ENCODE data around the gene CPAMD8.

The CPAMD8 gene

DNA sequence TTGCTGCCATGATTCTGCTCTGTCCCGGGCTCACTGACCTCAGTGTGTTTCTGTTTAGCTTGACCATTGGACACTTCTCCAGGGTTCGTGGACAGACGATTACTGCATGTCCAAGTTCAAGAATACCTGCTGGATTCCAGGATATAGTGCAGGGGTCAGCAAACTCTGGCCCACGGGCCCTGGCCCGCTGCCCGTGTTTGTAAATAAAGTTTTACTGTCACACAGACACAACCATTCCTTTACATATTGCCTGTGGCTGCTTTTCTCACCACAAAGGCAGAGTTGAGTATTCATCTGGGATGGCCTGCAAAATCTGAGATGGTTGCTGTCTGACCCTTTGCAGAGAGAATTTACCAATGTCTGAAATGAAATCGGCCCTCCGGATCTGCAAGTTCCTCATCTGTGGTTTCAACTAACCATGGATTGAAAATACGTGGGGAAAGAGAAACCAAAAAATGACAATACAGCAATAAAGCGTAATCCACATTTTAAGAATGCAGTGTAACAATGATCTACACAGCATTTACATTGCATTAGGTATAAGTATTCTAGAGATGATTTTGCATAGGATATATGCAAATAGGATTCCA is 163.7 kb downstream of the CPAMD8 start:
- Histone ChIP-seq H3K4me3 (no peak overlapping the region), H3K27ac (no peak overlapping the region)

DNA sequence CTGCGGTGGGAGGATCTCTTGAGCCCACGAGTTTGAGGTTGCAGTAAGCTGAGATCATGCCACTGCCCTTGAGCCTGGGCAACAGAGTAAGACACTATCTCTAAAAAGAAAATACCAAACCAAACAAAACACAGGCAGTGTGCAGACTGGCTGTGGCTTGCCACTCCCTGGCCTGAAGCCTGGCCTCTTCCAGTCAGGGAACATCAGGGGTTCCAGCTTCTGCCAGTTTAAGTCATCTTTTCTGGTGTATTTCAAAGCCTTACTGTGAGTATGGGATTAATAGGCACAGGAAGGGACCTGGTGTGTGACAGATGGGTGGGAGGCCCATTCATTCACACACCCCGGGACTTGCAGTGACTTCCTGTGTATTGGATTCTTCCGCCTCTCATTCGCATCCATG is 164.8 kb downstream of the CPAMD8 start:
- H3K4me3 ChIP-seq, result no peak overlapping the region
- H3K27ac ChIP-seq, result no peak overlapping the region

GRCh38 chr19:16861011-16861410 is 165.6 kb downstream of the CPAMD8 start:
- H3K4me3 ChIP-seq, result no peak overlapping the region
- H3K27ac ChIP-seq, result no peak overlapping the region

- H3K4me3 ChIP-seq, result no peak overlapping the region
- no peak overlapping the region for H3K27ac ChIP-seq
Measured at GRCh38 chr19:16860118-16860517, 166.5 kb downstream of the CPAMD8 start.

GRCh38 chr19:16859626-16860025 is 167.0 kb downstream of the CPAMD8 start:
- Histone ChIP-seq H3K27ac (no peak overlapping the region), H3K4me3 (no peak overlapping the region)

DNA sequence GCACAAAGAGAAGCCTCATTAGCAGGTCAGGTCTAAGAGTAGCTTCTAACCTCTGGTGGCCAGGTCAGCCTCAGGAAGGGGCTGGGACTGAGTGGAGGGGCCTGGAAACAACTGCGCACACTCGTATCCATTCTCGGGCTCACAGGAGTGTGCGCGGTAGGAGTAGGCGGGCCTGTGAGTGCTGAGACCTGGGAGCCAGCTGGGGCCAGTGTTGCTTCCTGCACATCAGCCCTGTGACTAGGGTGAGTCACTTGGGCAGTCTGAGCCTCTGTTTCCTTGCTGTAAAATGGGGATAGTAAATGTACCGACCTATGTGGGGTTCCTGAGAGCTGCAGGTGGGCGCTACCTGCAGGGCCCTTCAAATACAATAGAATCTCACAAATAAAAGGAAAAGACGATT is 170.5 kb downstream of the CPAMD8 start:
- H3K27ac ChIP-seq, result no peak overlapping the region
- H3K4me3 ChIP-seq, result no peak overlapping the region

GRCh38 chr19:16853066-16853465 is 173.5 kb downstream of the CPAMD8 start:
- H3K4me3 ChIP-seq, result no peak overlapping the region
- no peak overlapping the region for H3K27ac ChIP-seq

GRCh38 chr19:16851031-16851712 is 175.4 kb downstream of the CPAMD8 start:
- no peak overlapping the region for H3K27ac ChIP-seq

DNA sequence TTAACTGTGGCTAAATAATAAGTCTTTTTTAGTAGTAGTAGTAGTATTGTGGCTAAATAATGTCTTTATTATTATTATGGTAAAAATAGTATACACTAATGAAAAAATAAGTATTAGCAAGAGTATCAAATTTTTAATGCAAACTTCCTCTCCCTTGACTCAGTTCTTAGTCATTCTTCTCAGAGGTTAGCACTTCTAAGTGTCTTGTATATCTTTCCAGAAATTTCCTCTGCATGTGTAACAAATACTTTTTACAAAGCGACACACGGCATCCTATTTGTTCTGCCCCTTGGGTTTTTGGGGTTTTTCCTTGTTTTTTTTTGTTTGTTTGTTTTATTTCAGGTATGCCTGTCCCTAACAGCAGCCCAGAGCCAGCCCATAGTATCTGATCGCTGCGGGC is 176.5 kb downstream of the CPAMD8 start:
- Histone ChIP-seq H3K27ac (no peak overlapping the region), H3K4me3 (no peak overlapping the region)

More at GRCh38 chr19:16851031-16851712, 175.4 kb downstream of the CPAMD8 start:
- no peak overlapping the region for H3K4me3 ChIP-seq

GRCh38 chr19:16849168-16849567 is 177.4 kb downstream of the CPAMD8 start:
- Histone ChIP-seq H3K4me3 (no peak overlapping the region), H3K27ac (no peak overlapping the region)

- Histone ChIP-seq H3K27ac (peak overlapping the region in 1 of 21 experiments; percentile 29), H3K4me3 (no peak overlapping the region)
Measured at GRCh38 chr19:16847430-16847829, 179.2 kb downstream of the CPAMD8 start.

DNA sequence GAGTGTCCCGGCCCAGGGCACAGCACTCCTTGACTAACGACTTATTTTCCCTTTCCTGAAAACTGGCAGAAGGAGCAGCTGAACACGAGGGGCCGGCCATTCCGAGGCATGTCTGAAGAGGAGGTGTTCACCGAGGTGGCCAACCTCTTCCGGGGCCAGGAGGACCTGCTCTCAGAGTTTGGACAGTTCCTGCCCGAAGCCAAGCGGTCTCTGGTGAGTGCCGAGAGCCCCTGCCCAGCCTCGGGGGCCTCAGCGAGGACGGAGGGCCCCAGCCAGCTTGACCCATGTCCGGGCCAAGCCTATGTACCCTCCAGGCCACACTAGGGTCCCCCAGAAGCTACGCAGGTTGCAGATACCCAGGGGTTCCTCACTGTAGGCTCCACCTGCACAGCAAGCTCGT is 179.7 kb downstream of the CPAMD8 start:
- H3K4me3 ChIP-seq, result no peak overlapping the region
- H3K27ac ChIP-seq, result peak overlapping the region in 1 of 21 experiments; percentile 29
